Iris pigment epithelial cell (primary cell): ENCODE results near the gene EXOC2.
"Not testable (repeated sequence)": the region's sequence is repeated elsewhere in the genome, so short reads cannot be mapped to it uniquely, and the experiment has no call there.

ENCODE experiments used
- DNase-seq: peaks from one replicate; pipeline ENCODE4 v3.0.0-alpha.2; 2011; ENCODE audit warnings: low read depth

Gene EXOC2

GRCh38 chr6:680251-680650 is 12.7 kb downstream of the EXOC2 start:
- no peak for DNase-seq

- peak; percentile 84 for DNase-seq
These were observed 13.7 kb downstream of the EXOC2 start for GRCh38 chr6:679282-679681.

DNA sequence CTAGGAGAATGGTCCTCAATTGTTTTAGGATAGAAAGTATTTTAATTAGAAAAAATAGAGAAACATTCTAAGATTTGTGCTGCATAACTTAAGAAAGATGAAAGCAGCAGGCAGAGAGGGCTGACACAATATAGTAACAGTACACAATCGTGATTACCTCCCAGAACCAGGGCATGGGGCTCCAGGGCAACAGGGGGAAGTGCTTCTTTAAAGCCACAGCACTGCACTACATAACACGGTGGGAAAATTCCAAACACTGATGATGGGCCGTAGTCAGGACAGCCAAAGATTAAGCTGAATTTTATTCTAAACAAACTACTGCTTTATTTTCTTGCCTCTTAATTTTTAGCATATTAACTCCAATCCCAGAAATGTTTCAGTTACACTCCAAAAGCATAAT is 14.4 kb downstream of the EXOC2 start:
- peak; percentile 60 for DNase-seq

- no peak for DNase-seq
These were observed 15.0 kb downstream of the EXOC2 start for GRCh38 chr6:677919-678318.

GRCh38 chr6:674956-675355 is 18.0 kb downstream of the EXOC2 start:
- DNase-seq = no peak

GRCh38 chr6:674406-674805 is 18.5 kb downstream of the EXOC2 start:
- no peak for DNase-seq

GRCh38 chr6:667253-667927 is 25.5 kb downstream of the EXOC2 start:
- no peak for DNase-seq

- DNase-seq = no peak
These were observed 27.3 kb downstream of the EXOC2 start for GRCh38 chr6:665403-666267.

- not testable (repeated sequence) for DNase-seq
These were observed 29.2 kb downstream of the EXOC2 start for GRCh38 chr6:663788-664187.

GRCh38 chr6:659716-660581 is 33.0 kb downstream of the EXOC2 start:
- no peak for DNase-seq

GRCh38 chr6:658244-658643 is 34.7 kb downstream of the EXOC2 start:
- peak; percentile 78 for DNase-seq

DNA sequence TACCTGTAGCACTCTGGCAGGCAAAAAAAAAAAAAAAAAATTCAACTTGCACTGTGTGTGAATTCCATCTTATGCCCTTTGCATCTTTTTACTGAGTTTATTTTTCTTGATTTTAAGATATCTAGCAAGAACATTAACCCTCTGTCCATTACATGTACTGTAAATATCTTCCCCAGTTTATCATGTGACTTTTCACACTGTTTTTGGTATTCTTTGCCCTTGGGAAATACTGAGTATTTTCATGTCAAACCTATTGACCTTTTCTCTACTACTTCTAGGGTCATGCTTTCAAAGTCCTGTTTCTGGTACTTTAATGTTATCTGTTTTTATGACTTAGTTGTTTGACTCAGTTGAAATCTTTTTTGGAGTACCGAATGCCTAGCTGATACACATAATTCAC is 35.2 kb downstream of the EXOC2 start:
- no peak for DNase-seq

DNA sequence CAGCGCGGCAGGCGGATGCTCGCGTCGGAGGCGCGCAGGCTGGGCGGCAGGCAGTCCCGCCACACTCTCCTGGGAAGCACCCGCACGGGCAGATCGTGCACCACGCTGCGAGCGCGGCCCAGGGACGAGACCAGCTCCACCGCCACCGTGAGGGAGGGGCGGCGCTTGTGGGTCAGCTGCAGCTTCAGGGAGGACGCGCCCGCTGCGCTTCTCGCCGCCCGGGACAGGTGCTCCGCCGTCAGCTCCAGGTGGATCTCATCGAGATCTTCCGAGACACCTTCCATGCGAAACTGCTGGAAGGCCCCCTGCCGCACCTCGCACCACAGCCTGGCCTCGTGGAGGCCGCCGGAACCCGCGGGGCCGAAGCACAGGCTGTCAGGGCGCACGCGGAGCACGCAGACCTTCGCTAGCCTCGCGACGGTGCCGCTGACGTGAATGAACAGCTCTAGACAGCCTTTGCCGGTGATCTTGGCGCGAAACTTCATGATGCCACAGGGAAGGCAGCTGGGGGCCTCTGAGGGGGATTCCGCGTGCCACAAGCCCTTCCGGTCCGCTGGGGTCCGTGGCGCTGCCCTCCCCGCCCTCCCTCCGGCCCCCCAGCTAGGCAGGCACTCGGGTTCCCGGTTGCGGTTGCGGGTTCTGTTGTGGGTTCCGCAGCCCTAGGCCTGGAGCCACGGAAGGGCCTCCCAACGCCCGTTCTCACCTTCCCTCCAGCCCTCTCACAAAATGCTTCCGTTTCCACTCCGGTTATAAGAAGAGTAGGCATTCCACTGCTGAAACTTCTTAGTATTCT is 36.3 kb downstream of the EXOC2 start, which contains the start of gene HUS1B:
Gene HUS1B (minus strand): TSS at position 641 of the 793 bp plus-strand sequence. CDS start 156 bp downstream, at position 485.
- DNase-seq = no peak

- no peak for DNase-seq
These were observed 38.8 kb downstream of the EXOC2 start for GRCh38 chr6:654136-654535.

DNA sequence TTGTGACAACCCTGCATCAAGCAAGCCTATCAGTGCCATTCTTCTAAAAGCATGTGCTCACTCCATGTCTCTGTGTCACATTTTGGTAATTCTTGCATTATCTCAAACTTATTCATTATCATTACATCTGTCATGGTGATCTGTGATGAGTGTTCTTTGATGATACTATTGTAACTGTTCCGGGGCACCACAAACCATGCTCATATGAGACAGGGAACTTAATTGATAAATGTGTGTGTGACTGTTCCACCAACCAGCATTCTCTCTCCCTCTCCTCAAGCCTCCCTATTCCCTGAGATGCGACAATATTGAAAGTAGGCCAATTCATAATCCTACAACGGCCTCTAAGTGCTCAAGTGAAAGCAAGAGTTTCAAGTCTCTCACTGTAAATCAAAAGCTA is 40.1 kb downstream of the EXOC2 start:
- DNase-seq = no peak

DNA sequence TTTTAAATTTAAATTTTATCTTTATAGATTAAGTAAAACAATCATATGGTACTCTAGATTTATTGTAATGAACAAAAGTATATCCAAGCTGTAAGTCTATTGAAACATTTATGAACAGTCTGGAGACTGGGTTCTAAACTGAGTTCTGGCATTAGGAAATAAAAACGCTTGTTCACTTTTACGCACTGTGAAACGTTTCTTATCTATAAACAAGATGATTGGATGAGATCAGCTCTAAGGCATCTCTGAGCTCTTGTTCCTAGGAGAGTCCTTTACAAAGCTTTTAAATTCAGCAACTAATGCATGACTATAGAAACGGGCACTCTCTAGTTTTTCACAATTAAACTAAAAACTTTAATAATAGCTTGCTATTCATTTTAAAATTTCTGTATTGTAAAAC is 42.8 kb downstream of the EXOC2 start:
- DNase-seq = peak; percentile 72

DNA sequence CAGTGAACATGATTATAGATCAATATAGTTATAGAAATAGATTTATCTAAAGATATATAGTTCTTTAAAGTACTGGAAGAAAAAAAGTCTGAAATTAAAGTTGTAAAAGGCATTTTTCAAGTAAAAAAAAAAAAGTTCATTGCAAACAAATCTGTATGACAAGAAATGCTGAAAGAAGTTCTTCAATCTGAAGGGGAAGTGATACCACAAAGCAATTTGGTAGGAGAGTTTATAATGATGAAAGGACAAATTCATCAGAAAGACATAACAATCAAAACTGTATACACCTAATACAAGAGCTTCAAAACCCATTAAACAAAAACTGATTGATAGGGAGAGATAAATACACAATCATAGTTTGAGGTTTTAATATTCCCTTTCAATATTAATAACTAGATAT is 50.1 kb downstream of the EXOC2 start:
- no peak for DNase-seq

- DNase-seq = no peak
These were observed 51.5 kb downstream of the EXOC2 start for GRCh38 chr6:641225-641985.

DNA sequence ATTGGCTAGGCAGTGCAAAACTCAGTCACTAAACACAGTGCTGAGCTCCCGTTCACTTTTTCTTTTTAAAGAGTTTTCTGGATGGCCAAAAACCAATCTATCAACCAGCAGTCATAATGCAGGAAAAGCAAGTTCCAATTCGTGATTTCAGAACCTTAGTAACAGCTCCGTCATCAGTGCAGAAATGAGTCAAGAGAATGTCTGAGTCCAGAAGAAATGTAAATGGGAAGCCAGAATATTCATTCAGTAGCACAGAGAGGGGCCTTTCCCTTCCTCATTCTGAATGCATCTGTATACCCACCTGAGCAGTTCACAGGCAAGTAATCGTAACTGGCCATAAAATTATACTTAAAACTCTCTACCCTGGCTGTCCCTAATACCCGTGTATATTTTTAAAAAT is 56.5 kb downstream of the EXOC2 start:
- no peak for DNase-seq

DNA sequence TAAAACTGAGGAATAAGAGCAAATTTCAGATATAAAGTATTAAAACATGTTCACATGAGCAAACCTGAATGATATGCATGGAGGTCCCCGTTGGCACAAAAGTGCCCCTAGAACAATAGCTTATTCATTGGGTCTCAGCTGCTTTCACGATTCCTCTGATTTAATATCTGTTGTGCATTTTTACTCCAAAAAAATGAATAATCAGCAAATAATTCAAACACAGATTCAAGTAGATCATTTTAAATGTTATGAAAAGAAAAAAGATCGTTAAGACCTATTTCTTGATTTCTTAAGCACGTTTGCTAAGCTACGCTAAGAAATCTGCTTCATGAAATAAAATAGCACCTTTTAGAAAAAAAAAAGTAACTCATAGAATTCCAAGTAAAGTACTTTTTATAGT is 57.7 kb downstream of the EXOC2 start:
- DNase-seq = no peak

DNA sequence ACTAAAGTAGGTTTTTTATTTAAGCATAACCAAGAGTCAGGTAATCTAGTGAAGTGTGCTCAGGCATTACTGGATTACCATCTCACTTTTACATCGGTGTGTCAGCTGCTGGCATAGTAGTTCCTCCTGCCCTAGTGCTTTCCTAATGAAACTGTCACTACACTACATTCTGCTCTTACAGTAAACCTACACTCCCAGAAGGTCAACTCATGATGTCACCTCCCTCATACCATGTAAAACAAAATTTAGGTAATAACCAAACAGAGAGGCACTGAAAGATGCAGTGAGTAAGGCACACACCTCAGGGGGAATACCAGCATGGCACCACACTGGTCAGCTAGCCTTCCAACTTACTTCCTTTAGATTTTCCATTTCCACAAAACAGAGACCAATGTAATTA is 59.3 kb downstream of the EXOC2 start:
- DNase-seq = no peak
